Activated CD8-positive, alpha-beta memory T cell treated with anti-CD3 and anti-CD28 coated beads for 1 hour (primary cell): ENCODE results near the gene SCN10A.

Experiments used
- DNase-seq, 2 donors: peaks; one replicate each; pipeline ENCODE4 v3.0.0-alpha.2; 2020; ENCODE audit warnings: low read depth in 1 of 2; ENCODE audit errors: extremely low read depth in 1 of 2

The SCN10A gene

GRCh38 chr3:38782148-38782547, 33.9 kb downstream of the SCN10A start:
- no peak for DNase-seq

- DNase-seq = no peak
These were observed 42.5 kb downstream of the SCN10A start for GRCh38 chr3:38773528-38773927.

- DNase-seq = no peak
These were observed 52.4 kb downstream of the SCN10A start for GRCh38 chr3:38763569-38763968.

GRCh38 chr3:38758557-38758956, 57.5 kb downstream of the SCN10A start:
- no peak for DNase-seq

GRCh38 chr3:38757721-38758120, 58.3 kb downstream of the SCN10A start:
- DNase-seq = no peak

GRCh38 chr3:38756892-38757291, 59.1 kb downstream of the SCN10A start:
- no peak for DNase-seq

- no peak for DNase-seq
These were observed 60.9 kb downstream of the SCN10A start for GRCh38 chr3:38755130-38755529.

- DNase-seq = no peak
These were observed 69.4 kb downstream of the SCN10A start for GRCh38 chr3:38746641-38747040.

GRCh38 chr3:38743043-38743442, 73.0 kb downstream of the SCN10A start:
- DNase-seq = no peak

- no peak for DNase-seq
These were observed 73.5 kb downstream of the SCN10A start for GRCh38 chr3:38742550-38742949.

GRCh38 chr3:38740537-38740936, 75.5 kb downstream of the SCN10A start:
- DNase-seq = no peak

GRCh38 chr3:38739931-38740330, 76.1 kb downstream of the SCN10A start:
- no peak for DNase-seq

GRCh38 chr3:38739396-38739689, 76.7 kb downstream of the SCN10A start:
- DNase-seq = no peak

- DNase-seq = no peak
These were observed 77.2 kb downstream of the SCN10A start for GRCh38 chr3:38738630-38739395.

- DNase-seq = no peak
These were observed 84.5 kb downstream of the SCN10A start for GRCh38 chr3:38731522-38731921.

GRCh38 chr3:38730281-38730680, 85.7 kb downstream of the SCN10A start:
- DNase-seq = no peak

- DNase-seq = no peak
These were observed 88.0 kb downstream of the SCN10A start for GRCh38 chr3:38728008-38728407.

GRCh38 chr3:38726751-38727150, 89.3 kb downstream of the SCN10A start:
- no peak for DNase-seq

GRCh38 chr3:38725726-38726419, 90.1 kb downstream of the SCN10A start:
- no peak for DNase-seq

- DNase-seq = no peak
These were observed 91.7 kb downstream of the SCN10A start for GRCh38 chr3:38724392-38724736.

- no peak for DNase-seq
These were observed 92.2 kb downstream of the SCN10A start for GRCh38 chr3:38723569-38724391.
